Activated naive CD4-positive, alpha-beta T cell (primary cell): ENCODE measurements around the gene PAPLN.
A peak's percentile ranks its signal among the peaks of the same experiment; 100 is the strongest.

ENCODE experiments used
- DNase-seq, 4 experiments: peaks; one replicate each; lab custom pipeline; 2025; lab: John Stamatoyannopoulos, UW

Gene PAPLN

DNA sequence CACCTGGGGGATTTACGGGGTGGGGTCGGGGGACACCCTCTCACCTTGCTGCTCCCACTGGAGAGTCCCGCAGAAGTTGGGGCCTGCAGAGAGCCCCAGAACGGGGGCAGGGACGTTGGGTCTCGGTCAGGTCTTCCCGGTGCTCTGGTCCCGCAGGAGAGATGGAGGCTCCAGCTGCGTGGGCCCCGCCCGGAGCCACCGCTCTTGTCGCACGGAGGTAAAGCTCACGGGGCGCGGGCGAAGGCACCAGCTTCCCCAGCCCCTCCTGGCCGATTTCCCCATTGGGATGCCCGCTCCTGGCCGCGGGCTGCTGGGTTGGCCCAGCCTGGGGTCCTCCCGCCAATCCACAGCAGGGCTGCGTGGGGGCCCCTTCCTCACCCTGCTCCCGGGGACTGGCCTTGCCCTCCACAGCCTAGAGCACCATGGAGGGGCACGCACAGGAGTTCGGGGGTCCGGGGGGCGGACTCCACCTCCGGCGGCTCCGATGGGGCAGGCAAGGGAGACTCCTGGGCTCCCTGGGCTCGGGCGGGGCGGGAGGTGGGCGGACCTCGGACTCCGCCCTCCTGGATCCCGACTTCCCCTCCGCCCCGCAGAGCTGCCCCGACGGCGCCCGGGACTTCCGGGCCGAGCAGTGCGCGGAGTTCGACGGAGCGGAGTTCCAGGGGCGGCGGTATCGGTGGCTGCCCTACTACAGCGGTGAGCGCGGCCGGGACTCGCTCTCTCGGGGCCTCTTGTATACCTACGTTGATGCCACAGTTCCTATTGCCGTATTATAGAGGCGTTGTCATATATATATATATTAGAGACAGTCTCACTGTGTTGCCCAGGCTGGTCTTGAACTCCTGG, 8.4 kb downstream of the PAPLN start:
- DNase-seq: peak in 2 of 4 experiments; percentile 23 to 29

- DNase-seq: no peak
These were observed 9.3 kb downstream of the PAPLN start for GRCh38 chr14:73246387-73247150.

DNA sequence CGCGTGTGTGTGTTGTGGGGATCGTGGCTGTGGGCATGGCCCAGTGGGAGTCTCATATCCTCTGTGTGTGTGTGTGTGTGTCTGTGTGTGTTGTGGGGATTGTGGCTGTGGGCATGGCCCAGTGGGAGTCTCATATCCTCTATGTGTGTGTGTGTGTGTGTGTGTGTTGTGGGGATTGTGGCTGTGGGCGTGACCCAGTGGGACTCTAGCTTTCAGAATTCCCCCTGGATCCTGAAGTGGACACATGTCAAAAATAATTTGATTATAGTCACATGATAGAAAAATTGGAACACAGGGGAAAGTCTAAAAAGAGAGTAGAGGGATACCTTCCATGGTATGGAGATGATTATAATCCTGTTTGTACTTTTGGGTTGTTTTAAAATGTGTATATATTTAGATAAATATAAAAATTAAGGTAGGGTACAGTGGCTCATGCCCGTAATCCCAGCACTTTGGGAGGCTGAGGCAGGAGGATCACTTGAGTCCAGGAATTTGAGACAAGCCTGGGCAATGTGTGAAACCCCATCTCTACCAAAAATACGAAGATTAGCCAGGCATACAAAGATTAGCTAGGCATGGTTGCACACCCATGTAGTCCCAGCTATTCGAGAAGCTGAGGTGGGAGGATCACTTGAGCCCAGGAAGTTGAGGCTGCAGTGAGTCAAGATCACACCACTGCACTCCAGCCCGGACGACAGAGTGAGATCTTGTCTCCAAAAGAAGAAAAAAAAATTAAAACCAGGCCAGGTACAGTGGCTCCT, 11.0 kb downstream of the PAPLN start:
- no peak for DNase-seq

GRCh38 chr14:73249108-73249507, 11.8 kb downstream of the PAPLN start:
- no peak for DNase-seq

DNA sequence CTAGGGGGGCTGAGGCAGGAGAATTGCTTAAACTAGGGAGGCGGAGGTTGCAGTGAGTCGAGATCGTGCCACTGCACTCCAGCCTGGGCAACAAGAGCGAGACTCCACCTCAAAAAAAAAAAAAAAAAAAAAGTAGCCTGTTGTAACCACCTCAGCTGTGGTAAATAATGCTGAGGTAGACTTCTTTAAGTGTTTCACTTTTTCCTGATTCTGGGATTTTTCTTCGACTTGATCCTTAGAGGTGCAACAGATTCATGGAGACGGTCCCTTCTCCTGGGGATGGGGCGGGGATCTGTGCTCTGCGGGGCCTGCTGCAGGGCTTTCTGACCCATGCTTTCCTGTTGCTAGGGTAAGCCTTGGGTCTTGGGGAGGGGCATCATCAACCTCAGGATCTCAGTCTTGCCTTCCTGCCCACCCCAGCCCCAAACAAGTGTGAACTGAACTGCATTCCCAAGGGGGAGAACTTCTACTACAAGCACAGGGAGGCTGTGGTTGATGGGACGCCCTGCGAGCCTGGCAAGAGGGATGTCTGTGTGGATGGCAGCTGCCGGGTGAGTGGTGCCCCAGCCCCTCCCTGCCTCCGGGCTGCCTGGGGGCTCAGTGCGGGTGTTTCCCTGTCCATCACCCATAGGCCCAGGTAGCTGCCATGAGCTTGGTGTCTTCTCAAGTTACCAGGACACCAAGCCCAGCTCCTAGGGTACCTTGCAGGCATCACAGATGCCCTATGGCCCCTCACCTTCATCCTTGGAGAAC, 12.4 kb downstream of the PAPLN start:
- DNase-seq: no peak

DNA sequence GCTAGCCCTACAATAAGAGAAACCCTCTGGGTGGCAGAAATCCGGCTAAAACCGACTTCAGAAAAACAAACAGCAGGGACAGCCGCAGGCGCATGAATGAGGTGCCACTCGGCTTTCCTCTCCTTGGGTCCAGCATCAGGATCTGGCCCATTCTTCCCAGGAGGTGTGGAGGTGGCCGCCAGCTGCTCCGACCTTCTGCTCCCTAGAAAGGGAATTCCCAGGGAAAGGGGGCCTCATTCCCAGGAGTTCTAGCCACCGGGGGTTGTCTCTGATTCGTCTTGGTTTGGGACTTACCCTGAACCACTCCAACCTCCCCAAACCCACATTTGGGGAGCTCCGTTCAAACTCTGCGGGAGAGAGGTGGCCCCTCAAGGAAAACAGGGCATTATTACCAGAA, 13.0 kb downstream of the PAPLN start:
- no peak for DNase-seq

DNA sequence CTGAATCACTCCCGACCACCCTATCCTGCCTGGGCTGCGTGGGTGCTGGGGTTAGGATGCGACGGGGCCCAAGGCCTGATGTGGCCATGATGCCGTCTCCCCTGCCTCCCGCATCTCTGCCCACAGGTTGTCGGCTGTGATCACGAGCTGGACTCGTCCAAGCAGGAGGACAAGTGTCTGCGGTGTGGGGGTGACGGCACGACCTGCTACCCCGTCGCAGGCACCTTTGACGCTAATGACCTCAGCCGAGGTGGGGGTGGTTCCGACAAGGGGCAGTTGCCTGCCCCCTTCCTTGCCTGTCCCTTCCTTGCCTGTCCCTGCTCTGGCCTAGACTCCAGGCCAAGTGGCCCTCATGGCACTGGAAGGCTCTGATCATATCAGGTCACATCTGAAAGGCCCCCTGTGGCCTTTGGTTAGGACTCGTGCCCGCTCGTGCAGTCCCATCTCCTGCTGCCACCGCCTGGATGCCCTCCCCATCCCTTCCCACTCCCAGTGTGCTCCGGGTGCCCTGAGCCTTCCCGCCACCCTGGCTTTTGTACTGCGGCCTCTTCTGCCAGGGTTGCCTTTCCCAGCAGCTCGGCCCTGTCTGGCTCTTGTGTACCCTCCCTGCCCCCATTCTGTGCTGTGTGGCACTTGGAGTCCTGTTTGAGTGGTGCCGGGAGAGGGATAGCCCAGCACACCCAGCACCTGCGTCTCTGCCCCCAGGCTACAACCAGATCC, 13.6 kb downstream of the PAPLN start:
- no peak for DNase-seq

DNA sequence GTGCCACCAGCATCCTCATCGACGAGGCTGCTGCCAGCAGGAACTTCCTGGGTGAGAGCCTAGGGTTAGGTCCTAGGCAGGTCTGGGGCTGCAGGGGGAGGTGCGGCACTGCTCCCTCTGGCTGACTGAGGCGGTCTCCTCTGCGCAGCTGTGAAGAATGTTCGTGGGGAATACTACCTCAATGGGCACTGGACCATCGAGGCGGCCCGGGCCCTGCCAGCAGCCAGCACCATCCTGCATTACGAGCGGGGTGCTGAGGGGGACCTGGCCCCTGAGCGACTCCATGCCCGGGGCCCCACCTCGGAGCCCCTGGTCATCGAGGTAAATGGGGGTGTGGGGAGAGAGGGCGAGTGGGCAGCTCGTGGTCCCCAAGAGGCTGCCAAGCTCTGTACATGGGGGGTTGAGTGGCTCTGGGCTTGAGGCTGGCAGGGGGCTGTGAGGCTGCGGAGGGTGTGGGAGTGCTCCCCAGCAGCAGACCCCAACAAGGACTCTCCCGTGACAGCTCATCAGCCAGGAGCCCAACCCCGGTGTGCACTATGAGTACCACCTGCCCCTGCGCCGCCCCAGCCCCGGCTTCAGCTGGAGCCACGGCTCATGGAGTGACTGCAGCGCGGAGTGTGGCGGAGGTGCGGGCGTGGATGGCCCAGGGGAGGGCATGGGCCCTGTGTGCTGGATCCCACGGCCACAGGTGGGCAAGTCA, 14.4 kb downstream of the PAPLN start:
- no peak for DNase-seq

DNA sequence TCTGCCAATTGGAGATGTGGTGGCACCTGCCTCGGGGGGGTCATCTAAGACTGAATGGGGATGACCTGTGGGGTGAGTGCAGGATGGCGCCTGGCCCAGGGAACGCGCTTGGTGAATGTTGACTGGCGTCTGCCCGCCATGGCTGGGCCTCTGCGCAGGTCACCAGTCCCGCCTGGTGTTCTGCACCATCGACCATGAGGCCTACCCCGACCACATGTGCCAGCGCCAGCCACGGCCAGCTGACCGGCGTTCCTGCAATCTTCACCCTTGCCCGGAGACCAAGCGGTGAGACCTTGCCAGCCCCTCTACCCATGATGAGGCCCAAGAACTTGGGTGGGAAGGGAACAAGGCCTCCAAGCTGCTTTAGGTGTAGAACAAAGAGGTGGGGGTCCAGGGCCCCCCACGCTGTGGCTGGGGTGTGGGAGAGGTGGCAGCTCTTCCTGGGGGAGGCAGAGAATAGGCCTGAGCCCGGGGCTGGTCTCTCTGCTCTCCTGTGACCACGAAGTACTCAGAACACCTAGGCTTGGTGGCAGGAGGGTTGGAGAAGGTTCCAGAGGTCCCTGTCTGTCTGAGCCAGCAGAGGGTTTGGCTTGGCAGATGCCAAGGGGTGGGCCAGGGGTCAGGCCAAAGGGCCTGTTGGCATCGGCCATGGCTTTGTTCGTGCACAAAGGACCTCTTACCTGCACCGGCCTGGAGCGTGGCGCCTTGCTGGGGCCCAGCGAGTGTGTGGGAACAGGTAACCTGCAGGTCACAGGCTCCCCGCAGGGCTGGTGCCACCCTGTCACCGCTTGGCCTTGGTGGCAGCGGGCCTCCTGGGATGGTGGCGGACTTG, 15.4 kb downstream of the PAPLN start:
- no peak for DNase-seq

DNA sequence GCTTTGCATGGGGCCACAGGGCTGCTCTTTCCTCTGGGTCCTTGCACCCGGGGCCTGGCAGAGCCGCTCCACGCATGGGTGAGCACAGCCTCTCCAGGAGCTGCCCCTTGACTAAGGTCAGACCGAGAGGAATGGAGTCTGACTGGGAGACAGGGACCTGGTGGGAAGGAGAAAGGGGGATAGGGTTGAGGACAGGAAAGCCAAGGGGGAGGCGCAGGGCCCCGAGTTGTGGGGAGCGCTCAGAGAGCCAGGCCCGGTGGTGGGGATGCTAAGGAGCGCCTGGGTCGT, 16.0 kb downstream of the PAPLN start:
- DNase-seq: no peak

GRCh38 chr14:73253721-73254120, 16.4 kb downstream of the PAPLN start:
- DNase-seq: no peak

- no peak for DNase-seq
These were observed 17.1 kb downstream of the PAPLN start for GRCh38 chr14:73254247-73255004.

DNA sequence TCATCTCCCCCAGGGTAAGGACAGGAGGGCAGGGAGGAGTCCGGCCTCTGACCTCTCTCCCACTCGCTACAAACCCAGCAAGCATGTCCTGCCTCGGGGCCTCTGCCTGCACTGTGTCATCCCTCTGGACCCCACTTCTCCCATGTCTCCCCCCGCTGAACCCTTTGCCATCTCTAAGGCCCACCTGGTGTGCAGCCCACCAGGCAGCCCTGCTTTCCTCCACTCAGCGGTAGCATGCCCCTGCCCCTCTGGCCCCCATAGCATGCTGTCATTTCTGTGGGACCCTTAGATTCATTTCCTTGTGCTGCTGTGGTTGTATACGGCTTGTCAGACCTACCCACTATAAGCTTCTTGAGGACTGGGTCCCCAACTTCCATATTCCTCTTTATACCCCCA, 17.7 kb downstream of the PAPLN start:
- DNase-seq: no peak

- DNase-seq: no peak
These were observed 18.5 kb downstream of the PAPLN start for GRCh38 chr14:73255693-73256225.

GRCh38 chr14:73258076-73258475, 20.8 kb downstream of the PAPLN start:
- no peak for DNase-seq

DNA sequence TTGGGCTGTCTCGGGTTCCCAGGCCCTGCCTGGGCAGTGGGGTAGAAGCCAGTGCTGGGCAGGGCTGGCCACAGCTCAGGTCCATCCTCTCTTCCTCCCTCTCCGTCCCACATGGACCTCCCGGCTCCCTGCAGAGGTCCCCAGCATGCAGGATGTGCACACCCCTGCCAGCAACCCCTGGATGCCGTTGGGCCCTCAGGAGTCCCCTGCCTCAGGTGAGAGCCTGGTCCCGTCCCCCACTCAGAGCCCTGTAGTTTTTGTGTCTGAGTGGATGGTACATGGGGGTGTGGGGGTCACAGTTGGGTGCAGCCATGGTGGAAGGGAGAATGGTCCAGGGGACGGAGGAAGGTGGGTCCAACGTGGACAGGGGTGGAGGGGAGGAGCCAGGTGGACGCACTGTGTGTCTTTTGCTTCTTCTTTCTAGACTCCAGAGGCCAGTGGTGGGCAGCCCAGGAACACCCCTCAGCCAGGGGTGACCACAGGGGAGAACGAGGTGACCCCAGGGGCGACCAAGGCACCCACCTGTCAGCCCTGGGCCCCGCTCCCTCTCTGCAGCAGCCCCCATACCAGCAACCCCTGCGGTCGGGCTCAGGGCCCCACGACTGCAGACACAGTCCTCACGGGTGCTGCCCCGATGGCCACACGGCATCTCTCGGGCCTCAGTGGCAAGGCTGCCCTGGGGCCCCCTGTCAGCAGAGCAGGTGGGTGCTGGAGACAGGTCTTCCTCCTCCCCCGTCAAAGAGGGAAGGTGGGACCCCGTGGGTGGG, 21.7 kb downstream of the PAPLN start:
- DNase-seq: no peak

DNA sequence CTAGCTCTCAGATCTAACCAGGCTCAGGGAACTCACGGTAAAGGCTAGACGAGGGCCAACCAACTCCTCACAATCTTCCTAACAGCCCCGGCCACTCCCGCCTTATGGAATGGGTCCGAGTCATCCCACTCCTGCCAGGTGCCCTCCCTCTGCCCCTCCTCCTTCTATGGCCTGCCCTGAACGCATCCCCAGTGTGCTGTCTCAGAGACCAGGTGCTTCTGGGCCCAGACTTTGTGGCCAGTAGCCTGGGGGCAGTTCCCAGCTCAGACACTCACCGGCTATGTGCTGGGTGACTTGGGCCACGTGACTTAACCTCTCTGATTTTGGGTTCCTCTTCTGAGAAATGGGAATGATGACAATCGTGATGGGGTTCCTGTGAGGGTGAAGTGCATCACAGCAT, 22.5 kb downstream of the PAPLN start:
- no peak for DNase-seq

DNA sequence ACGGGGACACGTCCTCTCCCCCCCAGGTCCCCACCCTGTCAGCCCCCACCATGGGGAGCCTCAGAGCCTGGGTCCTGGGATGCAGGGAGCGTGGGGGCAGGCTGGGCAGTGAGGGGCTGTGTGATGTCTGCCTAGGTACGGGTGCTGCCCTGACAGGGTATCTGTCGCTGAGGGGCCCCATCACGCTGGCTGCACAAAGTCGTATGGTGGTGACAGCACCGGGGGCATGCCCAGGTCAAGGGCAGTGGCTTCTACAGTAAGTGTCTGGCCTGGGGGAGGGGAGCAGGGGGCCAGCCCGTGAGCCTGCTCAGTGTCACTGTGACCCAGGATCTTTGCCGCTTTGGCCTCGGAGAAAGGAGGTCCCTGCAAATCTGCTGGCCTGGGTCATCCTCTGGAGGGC, 23.3 kb downstream of the PAPLN start:
- no peak for DNase-seq
